ENCODE data around the gene CEP120.
A peak's percentile ranks its signal among the peaks of the same experiment; 100 is the strongest.

- TF ChIP-seq CTCF (conservative IDR thresholded peaks at IDR 0.05): peak; percentile 85
- TF ChIP-seq ZFX (IDR thresholded peaks at IDR 0.05): no peak
Observed at GRCh38 chr5:123344816-123345426, 78.3 kb downstream of the CEP120 start.

Measured in C4-2B (cell line).